NCI-H2227 treated with DMSO at 0.1 percent for 48 hours (cell line): ENCODE data around the gene CGB7.

Experiments used
- DNase-seq: peaks from one replicate; lab custom pipeline; 2025; lab: John Stamatoyannopoulos, UW

CGB7 gene

DNA sequence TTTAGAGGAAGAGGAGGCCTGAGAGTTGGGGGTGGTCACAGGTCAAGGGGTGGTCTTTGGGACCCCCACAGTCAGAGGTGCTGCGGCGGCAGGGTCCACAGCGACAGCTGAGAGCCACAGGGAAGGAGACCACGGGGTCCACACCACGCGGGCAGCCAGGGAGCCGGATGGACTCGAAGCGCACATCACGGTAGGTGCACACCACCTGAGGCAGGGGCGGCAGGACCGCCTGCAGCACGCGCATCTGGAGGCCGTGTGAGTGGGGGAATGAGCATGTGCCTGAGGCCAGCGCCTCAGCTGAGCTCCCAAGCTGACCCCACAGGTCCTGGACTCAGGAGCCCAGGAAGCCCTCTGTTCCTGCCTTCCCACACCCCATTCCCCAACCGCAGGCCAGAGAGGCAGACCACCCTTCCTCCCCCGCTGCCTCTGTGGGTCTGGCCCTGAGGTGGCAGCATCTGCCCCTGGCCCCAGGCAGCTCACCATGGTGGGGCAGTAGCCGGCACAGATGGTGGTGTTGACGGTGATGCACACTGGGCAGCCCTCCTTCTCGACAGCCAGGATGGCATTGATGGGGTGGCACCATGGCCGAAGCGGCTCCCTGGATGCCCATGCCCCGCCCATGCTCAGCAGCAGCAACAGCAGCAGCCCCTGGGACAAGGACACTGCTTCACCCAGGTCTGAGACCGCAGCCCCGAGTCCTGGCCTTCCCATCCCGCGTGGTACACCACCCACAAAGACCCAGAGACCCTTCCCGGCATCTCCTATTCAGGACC lies 41.3 kb downstream of the CGB7 start:
- DNase-seq: no peak

DNA sequence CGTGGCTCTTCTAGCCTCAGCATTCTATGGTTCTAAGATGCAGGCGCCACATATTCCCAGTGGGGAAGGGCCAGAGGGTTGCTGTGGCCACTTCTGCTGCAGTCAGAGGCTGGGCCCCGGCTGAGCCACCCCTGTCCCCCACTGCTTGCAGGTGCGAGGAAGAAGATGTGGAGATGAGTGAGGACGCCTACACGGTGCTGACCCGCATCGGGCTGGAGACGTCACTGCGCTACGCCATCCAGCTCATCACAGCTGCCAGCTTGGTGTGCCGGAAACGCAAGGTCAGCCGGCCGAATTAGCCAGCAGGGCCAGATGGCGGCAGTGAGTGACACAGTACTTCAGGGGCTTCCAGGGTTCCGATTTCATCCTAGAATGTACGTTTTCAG lies 42.7 kb downstream of the CGB7 start:
- no peak for DNase-seq

DNA sequence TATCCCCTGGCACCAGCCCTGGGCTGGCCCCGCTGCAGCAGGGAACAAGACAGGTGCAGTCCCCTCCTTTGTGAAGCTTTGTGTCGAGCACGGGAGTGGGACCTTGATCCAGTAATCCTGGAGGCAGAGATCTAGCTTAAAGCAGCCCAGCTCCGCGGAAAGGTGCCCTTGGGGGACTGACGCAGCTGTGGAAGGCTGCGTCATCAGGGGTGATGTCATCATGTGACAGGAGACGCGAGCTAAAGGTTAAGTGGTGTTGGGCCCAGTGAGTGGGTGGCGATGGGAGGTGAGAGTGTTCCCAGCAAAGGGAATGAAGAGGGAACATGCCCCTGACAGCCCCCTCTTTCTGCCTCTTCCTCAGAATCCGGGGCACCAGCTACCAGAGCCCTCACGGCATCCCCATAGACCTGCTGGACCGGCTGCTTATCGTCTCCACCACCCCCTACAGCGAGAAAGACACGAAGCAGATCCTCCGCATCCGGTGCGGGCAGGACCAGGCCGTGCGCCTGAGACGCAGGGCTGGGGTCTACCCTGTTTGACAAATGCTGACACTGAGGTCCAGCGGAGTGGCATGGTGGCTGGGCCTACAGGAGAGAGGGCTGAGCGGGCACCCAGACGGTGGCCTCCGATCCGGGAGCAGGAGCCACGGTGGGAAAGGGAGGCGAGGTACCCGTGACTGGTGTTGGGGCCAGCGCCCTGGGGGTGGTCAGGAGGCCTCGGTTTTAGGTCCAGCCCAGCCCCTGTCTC lies 43.3 kb downstream of the CGB7 start:
- DNase-seq: no peak

DNA sequence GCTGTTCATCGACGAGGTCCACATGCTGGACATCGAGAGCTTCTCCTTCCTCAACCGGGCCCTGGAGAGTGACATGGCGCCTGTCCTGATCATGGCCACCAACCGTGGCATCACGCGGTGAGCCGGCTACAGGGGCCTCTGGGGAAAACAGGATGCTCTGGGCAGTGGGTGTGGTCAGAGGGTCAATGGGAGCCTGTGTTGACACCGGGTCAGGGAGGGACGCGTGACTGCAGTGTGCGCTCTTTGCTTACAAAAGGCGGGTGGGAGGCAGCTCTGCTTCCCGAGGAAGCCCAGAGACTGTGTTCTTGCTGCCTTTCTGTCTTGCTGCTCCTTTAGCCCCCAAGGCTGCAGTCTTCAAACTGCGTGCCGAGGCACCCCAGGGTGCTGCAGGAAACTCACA lies 46.4 kb downstream of the CGB7 start:
- no peak for DNase-seq

DNA sequence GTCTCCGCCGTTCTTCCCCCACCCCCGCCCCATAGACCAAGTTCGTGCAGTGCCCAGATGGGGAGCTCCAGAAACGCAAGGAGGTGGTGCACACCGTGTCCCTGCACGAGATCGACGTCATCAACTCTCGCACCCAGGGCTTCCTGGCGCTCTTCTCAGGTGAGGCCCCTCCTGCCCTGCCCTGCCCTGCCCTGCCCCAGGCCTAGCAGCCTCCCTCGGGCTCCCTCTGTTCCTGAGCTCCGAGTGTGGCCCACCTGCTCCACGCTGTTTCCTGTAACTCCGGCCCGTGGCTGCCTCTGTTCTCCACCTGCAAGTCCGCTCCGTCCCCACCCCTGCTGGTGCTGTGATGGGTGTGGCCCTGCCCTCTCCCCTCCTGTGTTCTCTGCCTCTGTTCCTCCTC lies 47.1 kb downstream of the CGB7 start:
- no peak for DNase-seq

DNA sequence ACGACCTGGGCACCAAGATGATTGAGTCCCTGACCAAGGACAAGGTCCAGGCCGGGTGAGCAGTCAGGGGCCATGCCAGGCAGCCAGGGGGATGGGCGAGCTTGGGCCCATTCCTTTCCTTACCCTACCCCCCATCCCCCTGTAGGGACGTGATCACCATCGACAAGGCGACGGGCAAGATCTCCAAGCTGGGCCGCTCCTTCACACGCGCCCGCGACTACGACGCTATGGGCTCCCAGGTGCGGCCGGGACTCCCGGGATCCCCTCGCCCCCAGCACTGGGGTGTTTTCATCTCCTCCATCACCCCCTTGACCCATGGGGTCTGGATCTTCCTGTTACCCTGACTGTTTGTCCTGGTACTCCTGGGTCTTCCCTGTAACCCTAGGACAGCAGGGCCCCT lies 47.7 kb downstream of the CGB7 start:
- DNase-seq: no peak

DNA sequence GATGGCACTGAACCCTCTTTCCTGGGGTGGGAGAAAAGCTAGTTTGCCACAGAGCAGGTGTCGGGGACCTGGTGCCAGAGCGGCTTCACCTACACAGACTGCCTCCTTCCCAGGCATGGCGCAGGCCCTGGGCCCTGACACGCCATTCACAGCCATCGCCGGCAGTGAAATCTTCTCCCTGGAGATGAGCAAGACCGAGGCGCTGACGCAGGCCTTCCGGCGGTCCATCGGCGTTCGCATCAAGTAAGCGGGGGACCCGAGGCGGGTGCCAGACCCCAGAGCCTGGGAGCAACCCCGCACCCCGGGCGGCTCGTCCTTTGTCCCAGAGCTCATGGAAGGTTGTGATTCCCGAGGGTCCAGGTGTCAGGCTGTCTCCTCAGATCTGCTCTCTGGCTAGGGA lies 50.6 kb downstream of the CGB7 start:
- DNase-seq: no peak

DNA sequence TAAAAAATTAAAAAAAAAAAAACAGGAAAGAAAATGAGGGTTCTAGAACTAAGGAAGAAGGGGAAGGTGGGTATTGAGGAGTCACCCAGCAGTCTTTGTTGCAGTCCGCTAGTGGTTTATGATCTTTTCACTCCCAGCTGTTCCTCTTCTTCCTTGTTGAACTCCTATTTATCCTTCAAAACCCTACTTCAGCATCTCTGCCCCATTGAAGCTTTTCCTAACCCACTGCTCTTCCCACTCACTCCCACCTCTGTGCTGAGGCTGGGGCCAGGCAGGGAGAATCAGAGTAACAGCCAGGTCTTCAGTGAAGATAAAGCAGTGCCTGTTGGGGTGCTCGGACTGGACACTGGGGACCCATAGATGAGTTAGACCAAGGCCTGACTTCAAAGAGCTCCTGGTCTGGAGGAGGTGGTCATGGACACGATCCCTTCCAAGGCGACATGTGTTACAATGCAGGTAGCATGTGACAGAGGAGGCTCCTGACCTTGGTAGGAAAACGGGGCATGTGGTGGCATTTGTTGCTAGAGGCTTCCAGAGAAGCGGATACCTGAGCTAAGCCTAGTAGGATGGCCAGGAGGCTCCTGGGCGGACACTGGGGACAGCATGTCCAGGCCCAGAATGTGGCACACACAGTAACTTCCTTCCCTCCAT lies 52.5 kb downstream of the CGB7 start:
- no peak for DNase-seq
